Sigmoid colon (tissue), 4 donors: ENCODE results near the gene NUFIP1.

ENCODE experiments used
- POLR2A ChIP-seq, 2 donors: fragments of 450-650 bp; IDR thresholded peaks; one replicate each; pipeline ENCODE4 v1.6.1; 2016; ENCODE audit warnings: antibody characterized with exemption in 2 of 2, mild to moderate bottlenecking in 2 of 2, moderate library complexity in 2 of 2
- POLR2AphosphoS5 ChIP-seq, 4 donors: sonication (generic); formaldehyde crosslinking; IDR thresholded peaks; one replicate each; pipeline ENCODE4 v1.6.1; 2017; ENCODE audit warnings: antibody characterized with exemption in 4 of 4
- TF ChIP-seq, protein P1 (sequence below), 4 experiments: fragments of 450-650 bp in 3 of 4; fragments of 200-600 bp in 1 of 4; IDR thresholded peaks; one replicate each; pipeline ENCODE4 v1.5.1; 2016 to 2019; ENCODE audit warnings: antibody characterized with exemption in 4 of 4, mild to moderate bottlenecking in 3 of 4, moderate library complexity in 2 of 4

- TF ChIP-seq, protein P1, sequence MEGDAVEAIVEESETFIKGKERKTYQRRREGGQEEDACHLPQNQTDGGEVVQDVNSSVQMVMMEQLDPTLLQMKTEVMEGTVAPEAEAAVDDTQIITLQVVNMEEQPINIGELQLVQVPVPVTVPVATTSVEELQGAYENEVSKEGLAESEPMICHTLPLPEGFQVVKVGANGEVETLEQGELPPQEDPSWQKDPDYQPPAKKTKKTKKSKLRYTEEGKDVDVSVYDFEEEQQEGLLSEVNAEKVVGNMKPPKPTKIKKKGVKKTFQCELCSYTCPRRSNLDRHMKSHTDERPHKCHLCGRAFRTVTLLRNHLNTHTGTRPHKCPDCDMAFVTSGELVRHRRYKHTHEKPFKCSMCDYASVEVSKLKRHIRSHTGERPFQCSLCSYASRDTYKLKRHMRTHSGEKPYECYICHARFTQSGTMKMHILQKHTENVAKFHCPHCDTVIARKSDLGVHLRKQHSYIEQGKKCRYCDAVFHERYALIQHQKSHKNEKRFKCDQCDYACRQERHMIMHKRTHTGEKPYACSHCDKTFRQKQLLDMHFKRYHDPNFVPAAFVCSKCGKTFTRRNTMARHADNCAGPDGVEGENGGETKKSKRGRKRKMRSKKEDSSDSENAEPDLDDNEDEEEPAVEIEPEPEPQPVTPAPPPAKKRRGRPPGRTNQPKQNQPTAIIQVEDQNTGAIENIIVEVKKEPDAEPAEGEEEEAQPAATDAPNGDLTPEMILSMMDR (IDR thresholded peaks at IDR 0.05): peak in 1 of 4 experiments; percentile 29
- peak in 1 of 2 donors; percentile 31 for TF ChIP-seq POLR2A (IDR thresholded peaks at IDR 0.05)
- TF ChIP-seq POLR2AphosphoS5 (IDR thresholded peaks at IDR 0.05): peak; percentile 62 to 91 (median 84)
These were observed at the start of gene NUFIP1, which contains the start of gene GPALPP1 for GRCh38 chr13:44989071-44989889.
